Measurements from ENCODE around the gene SORCS2.

Gene SORCS2

DNA sequence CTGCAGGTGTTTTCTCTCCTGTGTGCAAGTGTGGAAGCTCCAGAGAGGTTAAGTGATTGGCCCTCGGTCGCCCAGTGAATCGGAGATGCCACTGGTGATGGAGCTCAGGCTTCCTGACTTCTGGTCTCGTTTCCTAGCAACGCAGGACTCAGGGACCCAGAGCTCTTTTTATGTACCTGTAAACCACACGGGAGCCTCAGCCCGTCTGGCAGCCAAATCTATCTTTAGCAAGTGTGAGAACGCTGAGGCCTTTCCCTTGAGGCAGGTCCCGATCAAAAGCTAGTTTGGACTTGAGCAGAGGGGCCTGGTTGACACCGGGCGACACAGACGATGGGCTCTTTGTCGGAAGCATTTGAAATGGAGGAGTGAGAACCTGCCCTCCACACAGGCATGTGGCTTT is 116.8 kb downstream of the SORCS2 start:
- DNase-seq = no peak

DNA sequence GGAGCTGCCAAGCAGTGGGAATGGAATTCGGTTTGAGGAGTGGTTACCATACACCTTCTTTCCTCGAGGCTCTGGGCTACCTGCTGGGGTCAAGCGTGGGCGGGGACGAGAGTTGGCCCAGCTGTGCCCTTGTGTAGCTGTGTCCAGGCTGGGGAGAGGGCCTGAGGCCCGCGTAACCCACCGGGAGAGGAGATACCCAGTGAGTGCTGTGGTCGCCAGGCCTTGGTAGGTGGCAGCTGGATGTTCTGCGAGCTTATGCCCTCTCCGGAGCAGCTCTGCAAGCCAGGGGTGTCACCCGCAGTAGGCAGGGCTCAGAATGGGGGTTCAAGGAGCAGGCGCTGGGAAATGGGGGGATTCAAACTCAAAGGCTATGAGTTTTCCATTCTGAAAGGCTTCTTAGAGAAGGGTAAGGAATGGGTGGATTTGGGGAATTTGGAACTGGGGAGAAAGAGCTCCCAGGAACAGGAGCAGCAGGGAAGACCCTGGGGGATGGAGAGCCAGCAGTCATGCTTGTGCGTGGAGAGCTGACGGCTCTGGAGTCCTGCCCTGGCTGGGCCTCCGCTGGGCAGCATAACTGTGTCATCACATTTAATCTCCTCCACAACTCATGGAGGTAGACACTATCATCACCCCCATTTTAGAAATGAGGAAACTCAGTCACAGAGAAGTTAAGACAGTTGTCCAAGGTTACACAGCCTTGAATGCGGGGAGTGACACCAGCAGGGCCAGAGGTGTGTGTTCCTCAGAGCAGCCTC is 117.5 kb downstream of the SORCS2 start:
- no peak for DNase-seq

DNA sequence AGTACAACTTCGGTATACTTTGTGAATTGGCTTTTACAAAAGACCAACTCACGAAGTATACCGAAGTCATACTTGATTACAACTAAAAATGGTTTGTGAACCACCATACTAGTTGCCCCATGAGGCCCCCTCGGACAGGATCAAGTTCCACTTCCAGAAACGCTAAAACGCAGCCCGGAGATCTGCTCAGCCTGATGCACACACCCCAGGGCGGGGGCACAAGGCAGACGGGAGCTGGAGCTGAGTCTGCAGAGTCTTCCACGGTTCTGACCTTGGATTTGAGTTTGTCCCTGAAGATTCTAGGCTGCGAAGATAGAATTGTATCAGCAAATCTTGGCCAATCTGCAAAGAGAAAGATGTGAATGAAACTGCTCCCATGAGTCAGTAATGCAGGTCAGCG is 118.1 kb downstream of the SORCS2 start:
- DNase-seq = no peak

DNA sequence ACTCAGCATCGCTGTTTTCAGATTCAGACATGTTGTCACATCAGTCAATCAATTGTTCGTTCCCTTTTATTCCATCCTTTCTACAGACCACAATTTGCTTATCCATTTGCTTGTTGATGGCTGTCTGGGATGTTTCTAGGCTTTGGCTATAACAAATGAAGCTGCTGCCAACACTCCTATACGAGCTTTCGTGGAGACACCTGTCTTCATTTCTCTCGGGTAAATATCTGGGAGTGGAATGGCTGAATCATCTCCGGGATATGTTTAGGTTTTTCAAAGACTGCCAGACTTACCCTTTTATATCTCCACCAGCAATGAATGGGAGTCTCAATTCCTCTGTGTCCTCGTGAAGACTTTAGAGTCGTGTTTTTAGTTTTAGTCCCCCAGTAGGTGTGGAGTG is 118.9 kb downstream of the SORCS2 start:
- DNase-seq = no peak

DNA sequence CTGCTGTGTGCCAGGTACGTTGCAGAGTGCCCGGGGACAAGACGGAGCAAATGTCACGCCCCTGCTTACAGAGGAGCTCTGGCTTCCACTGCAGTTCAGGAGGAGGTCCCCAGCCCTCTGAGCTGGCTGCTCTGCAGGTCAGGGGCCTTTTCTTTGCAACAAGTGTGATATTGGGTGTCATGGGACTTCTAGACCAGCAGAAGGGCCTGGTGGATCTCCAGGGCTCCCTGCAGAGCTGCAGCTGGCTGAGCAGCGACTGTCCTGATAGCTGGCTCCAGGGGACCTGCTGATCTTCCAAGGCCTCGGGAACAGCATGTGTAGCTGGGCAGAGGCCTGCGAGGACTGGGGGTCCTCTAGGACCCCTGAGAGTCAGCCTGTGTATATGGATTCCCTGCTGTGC is 120.4 kb downstream of the SORCS2 start:
- no peak for DNase-seq

DNA sequence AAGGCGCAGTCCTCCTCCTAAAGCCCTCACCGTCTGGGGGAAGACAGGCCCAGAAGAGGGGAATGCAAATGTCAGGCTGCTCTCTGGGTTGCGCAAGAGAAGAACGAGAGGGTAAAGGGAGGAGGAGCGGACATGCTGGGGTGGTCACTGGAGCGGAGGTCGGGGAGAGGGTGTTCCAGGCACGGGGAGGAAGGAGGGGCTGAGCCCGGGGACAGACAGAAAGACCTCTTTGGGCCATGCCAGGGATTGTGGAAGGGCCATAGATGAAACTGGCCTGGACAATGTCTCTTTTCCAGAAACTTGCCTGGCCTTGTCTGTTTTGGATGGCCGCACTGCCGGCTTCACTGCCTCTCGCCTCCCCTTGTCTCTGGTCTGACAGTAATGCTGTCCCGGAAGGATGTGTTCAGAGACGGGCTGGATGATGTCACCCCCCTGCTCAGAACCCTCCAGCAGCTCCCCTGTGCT is 121.0 kb downstream of the SORCS2 start:
- DNase-seq = no peak

DNA sequence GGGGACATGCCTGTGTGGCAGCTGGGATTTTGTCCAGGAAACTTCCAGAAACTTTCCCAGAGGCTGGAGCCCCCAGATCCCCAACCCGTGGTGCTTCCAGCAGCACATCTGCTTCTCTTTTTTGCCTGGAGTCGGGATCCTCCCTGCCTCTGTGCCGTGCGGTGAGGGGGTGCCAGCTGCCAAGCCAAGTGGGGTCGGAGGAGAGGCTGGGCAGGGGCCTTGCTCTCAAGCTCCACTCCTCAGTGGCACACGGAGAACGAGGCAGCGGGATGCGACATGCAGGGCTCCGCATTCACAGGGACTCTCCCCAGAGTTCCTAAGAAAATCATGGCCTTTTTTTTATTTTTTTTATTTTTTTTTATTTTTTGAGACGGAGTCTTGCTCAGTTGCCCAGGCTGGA is 121.7 kb downstream of the SORCS2 start:
- DNase-seq = no peak

DNA sequence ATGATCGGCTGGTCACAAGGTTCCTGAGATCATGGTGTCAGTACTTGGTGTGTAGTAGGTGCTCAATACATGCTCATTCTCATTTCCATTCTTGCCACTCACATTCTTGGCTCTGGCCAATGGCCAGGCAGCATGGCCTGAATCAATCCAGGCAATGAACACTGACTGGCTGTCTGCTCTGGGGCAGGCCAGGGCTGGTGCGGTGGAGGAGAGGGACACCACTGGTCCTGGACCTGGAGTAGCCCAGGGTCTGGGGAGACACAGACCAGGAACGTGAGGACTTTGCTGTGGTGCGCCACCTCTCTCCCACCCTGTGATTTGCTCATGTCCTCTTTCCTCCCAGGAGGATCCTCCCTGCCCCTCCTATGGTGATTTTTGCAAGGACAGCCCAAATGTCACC is 122.9 kb downstream of the SORCS2 start:
- no peak for DNase-seq

DNA sequence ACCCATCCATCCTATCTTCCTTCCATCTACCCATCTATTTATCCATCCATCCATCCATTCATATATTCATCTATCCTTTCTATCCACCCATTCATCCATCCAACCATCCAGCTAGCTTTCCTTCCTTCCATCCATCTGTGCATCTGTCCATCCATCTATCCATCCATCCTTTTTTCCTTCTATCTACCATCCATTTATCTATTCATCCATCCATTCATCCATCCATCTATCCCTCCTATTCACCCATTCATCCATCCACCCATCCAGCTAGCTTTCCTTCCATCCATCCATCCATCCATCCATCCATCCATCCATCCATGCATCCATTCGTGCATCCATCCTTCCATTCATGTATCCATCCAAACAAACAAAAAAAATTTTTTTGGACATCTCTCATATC is 123.6 kb downstream of the SORCS2 start:
- no peak for DNase-seq

DNA sequence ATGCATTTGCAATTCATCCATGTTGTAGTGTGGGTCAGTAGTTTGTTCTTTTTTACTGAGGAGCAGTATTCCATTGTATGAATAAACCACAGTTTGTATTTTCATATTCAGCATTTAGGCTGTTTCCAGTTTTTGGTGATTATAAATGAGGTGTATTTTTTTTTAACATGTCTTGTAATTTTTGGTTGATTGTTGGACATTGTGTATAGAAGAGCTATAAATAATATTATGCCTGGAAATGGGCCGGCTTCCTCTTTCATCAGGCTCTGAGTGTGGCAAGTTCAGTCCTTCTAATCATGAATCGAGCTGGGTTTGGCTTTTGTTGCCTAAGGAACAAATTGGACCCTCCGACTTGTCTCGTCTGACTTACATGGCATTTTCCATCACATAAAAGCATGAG is 126.7 kb downstream of the SORCS2 start:
- no peak for DNase-seq

DNA sequence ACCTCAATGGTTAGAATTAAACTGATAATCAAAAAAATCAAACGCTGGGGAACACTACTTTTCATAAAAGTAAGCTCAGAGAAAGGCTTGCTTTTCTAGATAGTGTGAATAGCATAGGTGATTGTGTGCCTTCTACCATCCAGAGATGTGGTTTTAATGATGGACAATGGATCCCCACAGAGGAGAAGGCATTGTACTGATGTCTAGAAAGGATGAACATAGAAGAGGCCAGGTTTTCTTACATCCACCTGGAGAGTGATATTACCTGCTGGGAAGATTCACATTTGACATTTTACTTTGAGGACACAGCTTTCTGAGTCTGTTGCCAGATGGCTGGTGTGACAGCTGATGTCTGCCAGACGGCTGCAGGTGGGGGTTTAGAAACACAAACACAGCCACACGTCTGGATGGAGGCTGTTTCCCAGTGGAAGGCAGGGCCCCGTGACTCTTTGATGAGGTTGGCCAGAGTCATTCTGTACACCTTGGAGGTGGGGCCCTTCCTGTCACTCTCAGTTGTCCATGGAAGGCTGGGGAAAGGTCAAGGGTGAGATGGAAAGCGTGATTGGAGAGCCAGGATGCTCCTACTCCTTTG is 128.0 kb downstream of the SORCS2 start:
- DNase-seq = no peak

DNA sequence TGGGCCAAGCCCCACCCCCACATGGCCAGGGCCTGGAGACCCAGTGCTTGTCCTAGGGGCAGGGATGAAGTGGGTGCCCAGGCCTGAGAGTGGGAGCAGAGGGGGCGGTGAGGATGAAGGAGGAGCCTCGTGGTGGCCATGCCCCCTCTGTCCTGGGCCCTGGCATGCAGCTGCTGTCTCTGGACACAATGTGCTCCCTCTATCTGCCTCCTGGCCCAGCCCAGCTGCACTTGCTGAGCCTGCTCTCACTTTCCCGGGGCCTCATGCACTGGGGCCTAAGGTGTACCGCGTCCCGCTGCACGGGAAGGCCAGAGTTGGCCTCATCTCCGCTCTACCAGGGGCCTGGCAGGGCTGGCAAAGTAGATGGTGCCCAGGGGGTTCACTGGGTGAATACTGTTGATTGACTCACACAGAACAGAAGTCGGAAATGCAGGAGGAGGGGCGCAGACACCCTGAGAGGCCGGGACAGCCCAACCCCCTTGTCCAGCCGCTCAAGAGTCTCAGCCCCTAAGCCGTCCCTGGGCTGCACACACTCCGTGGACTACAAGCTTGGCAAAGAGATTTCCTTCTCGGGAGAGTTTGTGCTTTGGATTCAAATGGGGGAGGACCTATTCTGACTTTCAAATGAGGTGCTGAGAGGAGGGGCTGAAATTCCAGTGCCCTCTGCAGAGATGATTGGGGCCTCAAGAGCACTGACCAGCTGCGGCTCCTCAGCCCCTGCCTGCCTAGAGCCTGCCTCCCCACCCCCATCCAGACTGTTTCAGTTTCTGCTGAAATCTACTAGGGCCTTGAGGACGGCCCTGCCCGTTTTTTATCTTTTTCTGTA is 130.0 kb downstream of the SORCS2 start:
- no peak for DNase-seq

DNA sequence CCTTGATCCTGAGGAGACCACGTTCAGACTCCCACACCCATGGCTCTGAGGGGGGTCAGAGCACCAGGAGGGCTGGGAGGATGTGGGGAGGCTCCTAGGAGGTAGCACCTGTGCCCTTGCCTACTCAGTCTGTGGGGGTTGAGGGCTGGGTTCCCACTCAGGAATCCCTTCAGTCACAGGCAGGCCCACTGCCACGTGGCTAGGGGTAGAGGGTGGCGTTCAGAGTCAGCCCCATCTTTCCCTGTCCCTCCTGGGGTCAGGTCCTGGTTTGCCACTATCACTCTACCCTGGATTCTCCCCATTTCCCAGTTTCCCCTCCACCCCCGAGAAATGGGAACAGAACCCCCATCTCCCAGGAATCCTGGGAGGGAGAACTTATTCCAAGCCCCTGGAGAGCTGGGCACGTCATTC is 131.1 kb downstream of the SORCS2 start:
- DNase-seq = no peak

DNA sequence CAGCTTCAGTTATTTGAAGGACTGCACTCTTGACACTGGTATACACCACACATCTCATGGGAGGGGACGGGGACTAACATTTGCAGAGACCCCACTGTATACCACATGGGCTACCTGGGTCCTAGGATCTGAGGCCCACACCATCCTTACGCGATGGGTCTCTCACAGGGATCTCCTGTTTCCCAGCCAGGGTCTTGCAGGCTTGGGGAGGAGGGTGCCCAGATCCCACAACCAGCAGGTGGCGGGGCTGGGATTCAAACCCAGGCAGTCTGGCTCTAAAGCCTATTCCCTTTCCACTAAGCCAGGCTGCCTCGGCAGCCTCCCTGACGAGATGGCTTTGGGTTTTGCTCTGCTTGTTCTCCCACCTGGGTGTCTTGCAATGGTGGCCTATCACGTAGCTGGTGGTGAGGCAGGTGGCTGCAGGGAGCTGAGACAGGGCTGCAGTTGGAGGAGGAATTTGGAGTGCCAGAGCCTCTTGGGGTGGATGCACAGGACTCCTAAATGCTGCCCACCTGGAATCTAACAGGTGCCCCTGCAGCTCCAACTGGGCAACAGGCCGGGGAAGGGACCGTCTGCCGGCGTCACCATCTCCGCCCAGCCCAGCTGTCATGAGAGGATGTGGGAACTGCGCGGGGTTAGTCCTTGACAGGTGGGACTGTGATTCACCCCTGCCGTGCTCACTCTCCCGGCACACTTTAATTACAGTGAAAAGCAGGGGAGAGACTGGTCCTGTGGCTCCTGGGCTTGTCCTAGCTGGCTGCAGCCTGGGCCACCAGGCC is 131.7 kb downstream of the SORCS2 start:
- no peak for DNase-seq

DNA sequence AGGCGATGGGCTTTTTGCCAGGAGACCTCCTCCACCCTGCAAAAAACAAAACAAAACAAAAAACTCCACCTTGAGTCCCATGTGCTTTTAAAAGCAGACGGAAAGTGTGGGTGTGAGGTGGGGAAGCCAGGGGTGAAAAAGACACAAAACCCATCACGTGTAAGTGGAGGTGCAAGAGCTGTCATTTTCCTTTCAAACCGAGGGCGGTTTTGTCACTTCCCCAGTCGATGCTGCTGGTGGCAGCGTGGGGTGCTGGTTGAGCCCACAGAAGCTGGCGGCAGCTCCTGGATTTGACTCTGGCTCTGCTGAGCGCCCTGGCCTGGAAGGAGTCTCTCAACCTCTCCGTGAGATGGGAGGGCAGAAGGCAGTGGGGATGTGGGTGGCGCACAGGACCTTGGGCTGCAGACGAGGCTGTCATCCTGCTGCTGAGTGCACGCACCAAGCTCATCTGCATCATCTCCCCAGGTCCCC is 132.3 kb downstream of the SORCS2 start:
- DNase-seq = no peak

DNA sequence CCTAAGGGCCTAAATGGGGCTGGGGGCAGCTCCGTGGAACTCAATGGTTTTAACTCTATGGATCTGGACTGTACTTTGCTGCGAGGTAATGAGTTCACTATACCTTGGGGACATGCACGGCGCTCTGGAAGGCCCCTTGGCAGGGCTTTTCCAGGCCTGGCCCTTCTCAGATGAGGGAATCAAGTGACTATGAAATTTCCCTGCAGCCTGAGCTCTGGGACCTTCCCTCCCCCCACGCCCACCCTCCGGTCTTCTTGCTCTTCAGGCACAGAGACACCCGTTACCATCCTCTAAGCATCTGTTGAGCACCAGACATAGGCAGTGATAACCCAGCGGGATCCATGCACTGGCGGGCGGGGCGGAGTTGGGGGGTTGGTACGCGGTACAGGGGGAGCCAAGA is 133.2 kb downstream of the SORCS2 start:
- DNase-seq = no peak

DNA sequence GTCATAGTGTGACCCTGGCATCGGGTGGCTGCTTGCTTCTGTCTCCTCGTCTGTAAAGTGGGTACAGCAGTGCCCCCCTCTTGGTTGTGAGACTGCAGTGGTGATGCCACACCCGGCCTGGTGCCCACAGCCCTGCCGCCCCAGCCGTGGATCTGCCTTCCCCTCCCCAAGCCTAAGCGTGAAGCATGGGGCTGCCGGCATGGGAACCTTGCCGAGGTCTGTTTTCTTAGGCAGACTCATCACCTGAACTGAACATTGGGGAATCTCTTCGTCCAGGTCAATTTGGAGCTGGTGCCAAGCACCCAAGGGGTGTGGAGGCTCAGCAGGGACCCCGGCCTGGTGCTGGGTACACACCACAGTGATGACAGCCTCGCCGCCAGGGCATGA is 134.0 kb downstream of the SORCS2 start:
- DNase-seq = no peak

DNA sequence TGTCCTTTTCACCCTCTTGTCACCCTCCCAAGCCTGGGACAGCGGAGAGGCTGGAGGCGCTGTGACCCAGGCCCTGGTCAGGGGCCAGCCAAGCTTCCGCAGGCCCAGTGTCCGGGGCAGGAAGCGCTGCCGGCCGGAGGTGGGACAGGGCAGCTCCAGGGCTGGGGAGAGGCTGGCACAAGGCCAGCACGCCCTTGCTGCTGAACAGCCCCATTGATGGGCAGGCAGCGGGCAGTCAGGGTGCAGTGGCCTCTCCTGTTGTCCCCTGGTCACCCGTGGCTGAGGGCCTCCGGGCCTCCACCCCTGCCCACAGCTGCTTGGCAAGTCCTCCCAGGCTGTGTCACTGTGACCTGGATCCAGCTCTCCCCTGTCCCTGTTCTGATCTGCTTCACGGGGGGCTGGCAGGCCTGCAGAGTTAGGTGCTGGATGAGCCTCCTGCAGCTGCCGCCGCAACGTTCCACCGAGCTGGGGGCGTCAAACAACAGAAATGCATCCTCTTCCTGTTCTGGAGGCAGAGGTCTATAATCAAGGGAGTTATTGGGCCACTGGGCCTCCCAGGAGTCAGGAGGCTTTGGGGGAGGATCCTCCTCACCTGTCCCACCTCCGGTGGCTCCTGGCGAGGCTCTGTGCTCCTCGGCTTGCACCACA is 134.5 kb downstream of the SORCS2 start:
- DNase-seq = no peak

DNA sequence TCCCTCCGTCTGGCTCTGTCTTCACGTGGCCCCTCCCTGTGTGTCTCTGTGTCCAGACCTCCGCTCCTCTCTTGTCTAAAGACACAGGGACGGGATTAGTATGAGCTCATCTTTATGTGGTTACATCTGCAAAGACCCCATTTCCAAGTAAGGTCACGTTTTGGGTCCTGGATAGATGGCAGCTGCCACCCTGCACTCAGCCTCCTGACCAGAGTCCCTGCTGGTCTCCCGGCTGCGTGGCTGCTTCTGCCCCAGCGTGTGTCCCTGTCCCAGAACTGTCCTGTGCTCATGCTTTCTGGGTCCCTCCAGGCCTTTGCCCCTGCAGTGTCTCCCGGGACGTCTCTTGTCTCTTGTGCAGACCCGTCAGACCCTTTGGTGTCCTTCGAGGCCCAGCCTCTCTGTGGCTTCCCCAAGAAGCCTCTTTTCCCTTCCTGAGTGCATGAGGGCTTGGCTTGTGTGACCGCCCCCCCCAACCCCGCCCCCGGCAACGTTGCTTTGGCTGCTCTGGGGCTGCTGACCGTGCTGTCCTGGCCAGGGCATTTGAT is 135.1 kb downstream of the SORCS2 start:
- DNase-seq = no peak

DNA sequence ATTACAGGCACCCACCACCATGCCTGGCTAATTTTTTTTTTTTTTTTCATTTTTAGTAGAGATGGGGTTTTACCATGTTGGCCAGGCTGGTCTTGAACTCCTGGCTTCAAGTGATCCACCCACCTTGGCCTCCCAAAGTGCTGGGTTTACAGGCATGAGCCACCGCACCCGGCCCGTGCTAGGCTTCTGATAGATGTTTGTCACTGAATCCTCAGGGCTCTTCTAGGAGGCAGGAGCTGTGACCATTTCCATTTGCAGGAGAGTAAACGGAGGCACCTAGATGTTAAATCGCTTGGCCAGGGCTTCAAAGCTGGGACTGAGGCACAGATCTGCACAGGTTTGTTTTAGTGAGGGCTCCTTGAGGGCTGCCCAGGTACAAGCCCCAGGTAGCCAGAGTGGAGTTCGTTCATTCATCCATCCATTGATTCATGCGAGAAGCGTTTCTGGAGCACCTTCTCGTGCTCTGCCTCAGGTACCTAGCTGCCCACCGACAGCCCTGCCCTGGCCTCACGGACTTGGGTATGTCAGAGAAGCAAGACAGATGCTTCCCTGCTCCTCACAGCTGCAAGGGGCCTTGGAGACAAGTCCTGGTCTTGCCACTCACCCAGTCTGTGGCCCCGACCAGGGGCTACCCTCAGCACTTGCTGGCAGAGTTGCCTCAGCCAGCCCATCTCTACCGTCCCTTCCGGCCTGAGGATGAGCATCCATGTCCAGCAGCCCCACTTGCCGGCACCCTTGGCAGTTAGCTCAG is 136.0 kb downstream of the SORCS2 start:
- DNase-seq = no peak

DNA sequence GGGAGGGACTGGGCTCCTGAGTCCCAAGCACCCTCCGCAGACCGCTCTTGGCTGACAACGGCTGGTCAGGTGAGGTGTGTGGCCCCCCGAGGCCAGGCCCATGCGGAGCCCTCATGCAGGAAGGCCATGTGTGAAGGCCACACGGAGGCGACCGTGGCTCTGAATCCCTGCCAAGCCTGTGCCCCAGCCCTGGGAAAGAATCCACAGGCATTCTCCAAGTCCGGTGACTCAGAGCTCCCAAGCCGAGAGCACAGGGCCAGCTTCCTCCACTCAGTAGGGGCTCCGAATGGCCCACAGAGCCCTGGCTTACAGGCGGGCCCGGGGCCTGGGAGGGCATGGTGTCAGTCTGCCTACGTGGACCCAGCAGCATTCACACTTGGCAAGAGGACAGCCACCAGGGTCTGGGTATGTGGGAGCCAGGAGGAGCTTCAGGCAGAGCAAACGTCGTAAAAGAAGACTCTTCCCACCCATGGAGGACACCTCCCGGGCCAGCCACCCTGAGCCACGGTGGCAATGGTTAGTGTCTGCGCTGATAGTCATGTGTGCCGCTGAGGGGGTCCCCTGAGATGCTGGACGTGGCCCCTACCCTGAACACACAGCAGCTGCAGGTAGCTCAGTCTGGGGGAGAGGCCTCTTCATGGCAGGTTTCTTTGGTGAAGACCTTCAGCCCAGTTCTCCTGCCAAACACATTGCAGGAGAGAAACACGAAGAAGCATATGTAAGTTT is 136.7 kb downstream of the SORCS2 start:
- DNase-seq = no peak
